GM12801 (cell line): ENCODE results near the gene RNF144B.

Experiments used
- TF ChIP-seq, protein P1 (sequence below): IDR thresholded peaks from one replicate; pipeline ENCODE4 v1.5.1; 2011; ENCODE audit warnings: control low read depth; ENCODE audit not compliant: insufficient read length; ENCODE audit errors: extremely low read depth

RNF144B gene

GRCh38 chr6:18467741-18468502 lies 80.8 kb downstream of the RNF144B start:
- TF ChIP-seq, protein P1, sequence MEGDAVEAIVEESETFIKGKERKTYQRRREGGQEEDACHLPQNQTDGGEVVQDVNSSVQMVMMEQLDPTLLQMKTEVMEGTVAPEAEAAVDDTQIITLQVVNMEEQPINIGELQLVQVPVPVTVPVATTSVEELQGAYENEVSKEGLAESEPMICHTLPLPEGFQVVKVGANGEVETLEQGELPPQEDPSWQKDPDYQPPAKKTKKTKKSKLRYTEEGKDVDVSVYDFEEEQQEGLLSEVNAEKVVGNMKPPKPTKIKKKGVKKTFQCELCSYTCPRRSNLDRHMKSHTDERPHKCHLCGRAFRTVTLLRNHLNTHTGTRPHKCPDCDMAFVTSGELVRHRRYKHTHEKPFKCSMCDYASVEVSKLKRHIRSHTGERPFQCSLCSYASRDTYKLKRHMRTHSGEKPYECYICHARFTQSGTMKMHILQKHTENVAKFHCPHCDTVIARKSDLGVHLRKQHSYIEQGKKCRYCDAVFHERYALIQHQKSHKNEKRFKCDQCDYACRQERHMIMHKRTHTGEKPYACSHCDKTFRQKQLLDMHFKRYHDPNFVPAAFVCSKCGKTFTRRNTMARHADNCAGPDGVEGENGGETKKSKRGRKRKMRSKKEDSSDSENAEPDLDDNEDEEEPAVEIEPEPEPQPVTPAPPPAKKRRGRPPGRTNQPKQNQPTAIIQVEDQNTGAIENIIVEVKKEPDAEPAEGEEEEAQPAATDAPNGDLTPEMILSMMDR, result no peak

DNA sequence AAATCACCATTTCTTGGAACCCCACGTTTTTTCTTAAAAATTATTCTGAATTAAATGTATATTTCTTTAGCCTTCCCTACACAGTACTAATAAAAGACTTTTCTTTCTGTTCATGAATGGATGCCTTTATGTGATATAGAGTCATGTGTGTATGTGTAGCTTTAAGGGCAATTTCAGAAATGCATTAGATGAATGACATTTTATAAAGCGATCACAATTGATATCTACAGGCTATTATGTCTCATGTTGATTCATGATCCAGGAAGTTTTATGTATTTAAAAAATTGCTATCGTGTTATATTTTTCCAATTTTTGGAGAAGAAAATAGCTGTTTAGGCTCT lies 81.3 kb downstream of the RNF144B start:
- TF ChIP-seq, protein P1, result no peak

GRCh38 chr6:18469536-18469935 lies 82.4 kb downstream of the RNF144B start:
- TF ChIP-seq, protein P1, result no peak

- TF ChIP-seq, protein P1, result no peak
Observed at GRCh38 chr6:18471232-18471964, 84.2 kb downstream of the RNF144B start.

DNA sequence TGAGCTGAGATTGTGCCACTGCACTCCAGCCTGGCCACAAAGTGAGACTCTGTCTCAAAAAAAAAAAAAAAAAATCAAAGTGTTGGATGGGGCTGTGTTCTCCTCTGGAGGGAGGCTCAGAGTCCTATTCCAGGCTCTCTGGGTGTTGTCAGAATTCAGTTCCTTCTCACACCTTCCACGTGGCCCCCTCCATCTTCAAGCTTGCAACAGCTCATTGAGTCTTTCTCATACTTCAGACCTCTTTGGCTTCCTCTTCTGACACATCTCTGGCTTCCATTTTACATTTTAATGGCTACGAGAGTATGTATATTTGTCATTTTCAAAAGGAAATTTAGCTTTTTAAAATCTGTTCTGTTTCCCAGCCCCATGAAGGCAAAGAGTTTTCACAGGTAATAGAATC lies 85.8 kb downstream of the RNF144B start:
- TF ChIP-seq, protein P1, result no peak

GRCh38 chr6:18473755-18474154 lies 86.6 kb downstream of the RNF144B start:
- TF ChIP-seq, protein P1, result no peak

DNA sequence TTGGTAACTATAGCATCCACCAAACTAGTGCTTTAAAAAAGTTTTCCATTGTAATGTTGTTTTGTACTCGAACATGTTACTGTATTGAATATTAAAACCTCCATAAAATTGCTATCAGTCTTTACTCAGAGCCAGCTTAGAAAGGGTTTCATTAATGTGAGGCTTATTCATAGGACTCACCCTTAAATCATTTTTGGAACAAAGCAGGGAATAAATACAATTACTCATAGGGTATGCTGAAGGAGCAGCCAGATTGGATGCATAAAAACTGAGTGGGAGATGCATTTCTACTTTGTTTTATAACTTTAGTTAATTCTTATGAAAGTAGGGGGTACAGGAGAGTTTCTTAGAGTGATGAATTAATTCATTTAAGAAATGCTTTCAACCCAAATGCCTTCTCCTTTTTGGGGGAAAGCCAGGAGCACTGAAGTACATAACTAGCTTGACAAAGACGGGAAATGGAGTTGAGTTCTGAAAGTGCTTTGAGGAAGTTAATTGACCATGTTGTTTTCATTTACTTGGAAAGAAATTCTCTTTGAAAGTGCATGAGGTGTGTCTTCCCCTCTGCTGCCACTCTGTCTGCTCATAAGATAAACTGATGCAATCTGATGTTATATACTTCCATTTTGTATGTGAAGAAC lies 90.3 kb downstream of the RNF144B start:
- TF ChIP-seq, protein P1, result no peak
